ENCODE data around the gene GPX4. TPM values are rescaled to one million over a fixed set of nuclear protein-coding genes. Genes with fewer than 3 reads are reported as not detected.
"Not testable (repeated sequence)": the region's sequence is repeated elsewhere in the genome, so short reads cannot be mapped to it uniquely, and the experiment has no call there.

The GPX4 gene
- total and polyA plus RNA-seq, 2 donors: 194 to 546 TPM

GRCh38 chr19:1123885-1124677 is 20.3 kb downstream of the GPX4 start:
- Histone ChIP-seq H3K36me3 (ENCODE audit: control insufficient read depth in 2 of 2, insufficient read depth in 2 of 2, low read length in 1 of 2) (peaks cover 66 to 83% of the 10 kb centered on the region in 2 donors), H3K27ac (ENCODE audit: low read depth in 1 of 2, low read length in 1 of 2) (no peak overlapping the region), H3K4me3 (ENCODE audit: low read length in 2 of 2) (no peak overlapping the region), H3K27me3 (ENCODE audit: control insufficient read depth in 2 of 2, insufficient read depth in 1 of 2, low read length in 1 of 2) (no peaks in the 10 kb centered on the region), H3K9me3 (ENCODE audit: control insufficient read depth in 2 of 2, insufficient read depth in 1 of 2, low read length in 1 of 2) (peaks cover 0 to 4% of the 10 kb centered on the region in 2 donors), H3K4me1 (ENCODE audit: control insufficient read depth in 2 of 2, insufficient read depth in 2 of 2, low read length in 2 of 2) (no peaks in the 10 kb centered on the region)
- DNase-seq (ENCODE audit: low read depth in 6 of 9, low spot score in 9 of 9): no peak
- over 99% methylated on average over 23 of the region's 23 CpGs for whole genome bisulfite sequencing

DNA sequence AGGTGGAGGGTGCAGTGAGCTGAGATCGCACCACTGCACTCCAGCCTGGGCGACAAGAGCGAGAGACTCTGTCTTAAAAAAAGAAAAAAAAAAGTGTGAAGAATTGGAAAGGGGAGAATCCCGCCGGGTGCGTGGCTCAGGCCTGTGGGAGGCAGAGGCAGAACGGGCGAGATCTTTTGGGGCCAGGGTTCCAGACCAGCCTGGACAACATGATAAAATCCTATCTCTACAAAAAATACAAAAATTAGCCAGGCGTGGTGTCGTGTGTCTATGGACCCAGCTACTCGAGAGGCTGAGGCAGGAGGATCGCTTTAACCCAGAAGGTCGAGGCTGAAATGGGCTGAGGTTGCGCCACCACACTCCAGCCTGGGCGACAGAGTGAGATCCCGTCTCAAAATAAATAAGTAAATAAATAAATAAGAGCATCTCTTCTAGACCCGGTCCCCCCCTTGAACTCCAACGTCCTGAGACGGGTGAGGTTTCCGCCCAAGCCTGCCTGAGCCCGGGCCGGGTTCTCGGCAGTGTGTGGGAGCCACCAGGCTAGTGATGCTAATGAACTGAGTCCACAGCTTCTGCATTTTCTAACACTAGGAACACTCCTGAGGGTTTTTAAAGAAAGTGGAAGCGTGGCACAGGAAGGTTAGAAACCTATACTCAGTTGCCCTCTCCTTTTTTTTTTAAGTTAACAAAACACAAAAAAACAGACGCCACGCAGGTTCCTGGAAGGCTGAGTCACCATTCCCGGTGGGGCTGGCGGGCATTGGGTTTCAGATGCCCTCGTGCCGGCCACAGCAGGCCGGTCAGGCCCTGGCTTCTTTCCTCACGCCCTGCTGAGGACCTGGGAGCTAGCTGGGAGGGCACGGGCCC is 22.0 kb downstream of the GPX4 start:
- Histone ChIP-seq H3K4me3 (ENCODE audit: low read length in 2 of 2) (no peak overlapping the region), H3K36me3 (ENCODE audit: control insufficient read depth in 2 of 2, insufficient read depth in 2 of 2, low read length in 1 of 2) (peaks cover 52 to 75% of the 10 kb centered on the region in 2 donors), H3K27ac (ENCODE audit: low read depth in 1 of 2, low read length in 1 of 2) (no peak overlapping the region), H3K27me3 (ENCODE audit: control insufficient read depth in 2 of 2, insufficient read depth in 1 of 2, low read length in 1 of 2) (peaks cover 0 to 6% of the 10 kb centered on the region in 2 donors), H3K4me1 (ENCODE audit: control insufficient read depth in 2 of 2, insufficient read depth in 2 of 2, low read length in 2 of 2) (peaks cover 0 to 5% of the 10 kb centered on the region in 2 donors), H3K9me3 (ENCODE audit: control insufficient read depth in 2 of 2, insufficient read depth in 1 of 2, low read length in 1 of 2) (peaks cover 0 to 4% of the 10 kb centered on the region in 2 donors)
- no peak for DNase-seq (ENCODE audit: low read depth in 6 of 9, low spot score in 9 of 9)
- WGBS: 97% methylated on average over 33 of the region's 33 CpGs

GRCh38 chr19:1126984-1127760 is 23.4 kb downstream of the GPX4 start:
- no peak for DNase-seq (ENCODE audit: low read depth in 6 of 9, low spot score in 9 of 9)
- Histone ChIP-seq H3K27me3 (ENCODE audit: control insufficient read depth in 2 of 2, insufficient read depth in 1 of 2, low read length in 1 of 2) (peaks cover 4 to 19% of the 10 kb centered on the region in 2 donors), H3K36me3 (ENCODE audit: control insufficient read depth in 2 of 2, insufficient read depth in 2 of 2, low read length in 1 of 2) (peaks cover 40 to 62% of the 10 kb centered on the region in 2 donors), H3K9me3 (ENCODE audit: control insufficient read depth in 2 of 2, insufficient read depth in 1 of 2, low read length in 1 of 2) (peaks cover 0 to 11% of the 10 kb centered on the region in 2 donors), H3K4me3 (ENCODE audit: low read length in 2 of 2) (no peak overlapping the region), H3K4me1 (ENCODE audit: control insufficient read depth in 2 of 2, insufficient read depth in 2 of 2, low read length in 2 of 2) (peaks cover 3 to 18% of the 10 kb centered on the region in 2 donors), H3K27ac (ENCODE audit: low read depth in 1 of 2, low read length in 1 of 2) (no peak overlapping the region)
- 98% methylated on average over 33 of the region's 33 CpGs for WGBS

DNA sequence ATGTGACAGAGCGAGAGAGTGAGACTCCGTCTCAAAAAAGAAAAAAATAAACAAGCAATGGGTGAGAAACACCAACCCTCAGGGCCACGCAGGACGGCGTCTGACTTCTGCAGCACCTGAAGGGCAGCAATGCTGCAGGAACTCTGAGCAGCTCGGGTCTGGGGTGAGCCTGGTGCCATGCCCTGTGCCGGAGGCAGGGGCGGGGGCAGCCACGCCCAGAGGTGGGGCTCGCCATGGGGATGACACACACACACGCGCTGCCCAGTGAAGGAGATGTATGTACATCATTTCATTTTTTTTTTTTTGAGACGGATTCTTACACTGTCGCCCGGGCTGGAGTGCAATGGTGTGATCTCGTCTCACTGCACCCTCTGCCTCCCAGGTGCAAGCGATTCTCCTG is 24.3 kb downstream of the GPX4 start:
- Histone ChIP-seq H3K36me3 (ENCODE audit: control insufficient read depth in 2 of 2, insufficient read depth in 2 of 2, low read length in 1 of 2) (peaks cover 33 to 52% of the 10 kb centered on the region in 2 donors), H3K4me1 (ENCODE audit: control insufficient read depth in 2 of 2, insufficient read depth in 2 of 2, low read length in 2 of 2) (peaks cover 9 to 27% of the 10 kb centered on the region in 2 donors), H3K9me3 (ENCODE audit: control insufficient read depth in 2 of 2, insufficient read depth in 1 of 2, low read length in 1 of 2) (peaks cover 0 to 14% of the 10 kb centered on the region in 2 donors), H3K4me3 (ENCODE audit: low read length in 2 of 2) (no peak overlapping the region), H3K27ac (ENCODE audit: low read depth in 1 of 2, low read length in 1 of 2) (no peak overlapping the region), H3K27me3 (ENCODE audit: control insufficient read depth in 2 of 2, insufficient read depth in 1 of 2, low read length in 1 of 2) (peaks cover 6 to 28% of the 10 kb centered on the region in 2 donors)
- 98% methylated on average over 17 of the region's 17 CpGs for WGBS
- no peak for DNase-seq (ENCODE audit: low read depth in 6 of 9, low spot score in 9 of 9)

DNA sequence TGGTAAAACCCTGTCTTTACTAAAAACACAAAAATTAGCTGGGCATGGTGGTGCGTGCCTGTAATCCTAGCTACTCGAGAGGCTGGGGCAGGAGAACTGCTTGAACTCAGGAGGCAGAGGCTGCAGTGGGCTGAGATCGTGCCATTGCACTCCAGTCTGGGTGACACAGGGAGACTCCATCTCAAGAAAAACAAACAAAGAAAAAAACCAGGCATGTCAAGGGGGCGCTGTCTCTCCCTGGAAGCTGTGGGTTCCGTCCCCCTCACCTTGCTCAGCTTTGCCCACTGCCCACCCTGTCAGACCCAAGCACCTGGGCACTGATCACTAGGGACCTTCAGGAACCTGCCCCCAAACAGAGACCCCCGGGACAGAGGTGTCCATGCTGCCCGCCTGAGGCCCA is 25.3 kb downstream of the GPX4 start:
- DNase-seq (ENCODE audit: low read depth in 6 of 9, low spot score in 9 of 9); H3K27ac ChIP-seq (ENCODE audit: low read depth in 1 of 2, low read length in 1 of 2); H3K4me3 ChIP-seq (ENCODE audit: low read length in 2 of 2): not testable (repeated sequence)
- Histone ChIP-seq H3K9me3 (ENCODE audit: control insufficient read depth in 2 of 2, insufficient read depth in 1 of 2, low read length in 1 of 2) (peaks cover 0 to 18% of the 10 kb centered on the region in 2 donors), H3K27me3 (ENCODE audit: control insufficient read depth in 2 of 2, insufficient read depth in 1 of 2, low read length in 1 of 2) (peaks cover 10 to 38% of the 10 kb centered on the region in 2 donors), H3K36me3 (ENCODE audit: control insufficient read depth in 2 of 2, insufficient read depth in 2 of 2, low read length in 1 of 2) (peaks cover 24 to 48% of the 10 kb centered on the region in 2 donors), H3K4me1 (ENCODE audit: control insufficient read depth in 2 of 2, insufficient read depth in 2 of 2, low read length in 2 of 2) (peaks cover 14 to 35% of the 10 kb centered on the region in 2 donors)
- 98% methylated on average over 7 of the region's 7 CpGs for WGBS

GRCh38 chr19:1129535-1129934 is 25.7 kb downstream of the GPX4 start:
- no peak overlapping the region for H3K4me3 ChIP-seq (ENCODE audit: low read length in 2 of 2)

DNA sequence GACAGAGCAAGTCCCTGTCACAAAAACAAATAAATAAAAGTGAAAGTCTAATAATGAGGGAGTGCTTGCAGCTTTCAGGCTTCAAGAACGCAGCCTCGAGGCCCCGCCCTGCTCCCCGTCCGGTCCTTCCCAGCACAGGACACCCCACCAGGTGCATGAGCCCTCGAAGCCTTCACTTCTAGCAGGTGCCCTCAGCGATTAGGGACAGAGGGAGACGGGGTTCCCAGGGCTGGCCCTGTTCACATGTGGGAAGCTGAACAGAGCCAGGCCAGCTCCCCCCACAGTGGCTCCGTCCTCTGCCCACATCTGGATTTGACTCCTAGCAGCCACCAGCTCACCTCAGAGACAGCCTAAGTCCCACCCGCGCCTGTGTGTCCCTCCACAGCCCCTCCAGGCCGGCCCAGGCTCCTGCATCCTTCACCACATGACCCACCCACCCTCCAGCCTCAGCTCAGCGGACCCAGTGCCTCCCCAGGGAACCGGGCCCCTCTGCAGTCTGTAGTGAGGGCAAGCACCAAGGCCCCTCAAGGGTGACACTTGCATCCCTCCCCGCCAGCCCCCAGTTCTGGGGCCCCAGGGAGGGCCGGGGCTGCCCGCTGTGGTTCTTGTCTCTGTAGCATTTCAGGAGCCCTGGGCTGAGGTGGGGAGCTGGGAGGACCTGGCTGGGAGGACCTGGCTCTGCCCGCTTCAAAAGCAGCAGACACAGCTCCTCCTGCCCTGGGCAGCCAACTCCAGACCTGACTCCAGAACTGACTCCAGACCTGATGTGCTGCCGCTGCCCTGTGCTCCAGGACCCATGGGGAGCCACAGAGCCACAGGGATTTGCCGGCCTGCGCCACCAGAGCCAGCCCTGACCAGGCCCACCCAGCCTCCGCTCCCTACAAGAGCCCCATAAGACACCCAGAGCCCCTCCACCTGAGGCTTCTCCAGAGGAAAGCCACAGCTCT is 27.2 kb downstream of the GPX4 start:
- Histone ChIP-seq H3K36me3 (ENCODE audit: control insufficient read depth in 2 of 2, insufficient read depth in 2 of 2, low read length in 1 of 2) (peaks cover 16 to 35% of the 10 kb centered on the region in 2 donors), H3K9me3 (ENCODE audit: control insufficient read depth in 2 of 2, insufficient read depth in 1 of 2, low read length in 1 of 2) (peaks cover 0 to 18% of the 10 kb centered on the region in 2 donors), H3K27me3 (ENCODE audit: control insufficient read depth in 2 of 2, insufficient read depth in 1 of 2, low read length in 1 of 2) (peaks cover 10 to 40% of the 10 kb centered on the region in 2 donors), H3K4me3 (ENCODE audit: low read length in 2 of 2) (peak overlapping the region; percentile 44 to 62), H3K27ac (ENCODE audit: low read depth in 1 of 2, low read length in 1 of 2) (peak overlapping the region; percentile 59 to 87), H3K4me1 (ENCODE audit: control insufficient read depth in 2 of 2, insufficient read depth in 2 of 2, low read length in 2 of 2) (peaks cover 14 to 39% of the 10 kb centered on the region in 2 donors)
- WGBS: 65% methylated on average over 22 of the region's 22 CpGs
- DNase-seq (ENCODE audit: low read depth in 6 of 9, low spot score in 9 of 9): no peak

More at GRCh38 chr19:1129535-1129934, 25.7 kb downstream of the GPX4 start:
- peaks cover 10 to 40% of the 10 kb centered on the region in 2 donors for H3K27me3 ChIP-seq (ENCODE audit: control insufficient read depth in 2 of 2, insufficient read depth in 1 of 2, low read length in 1 of 2)
- no peak overlapping the region for H3K27ac ChIP-seq (ENCODE audit: low read depth in 1 of 2, low read length in 1 of 2)
- 97% methylated on average over 18 of the region's 18 CpGs for WGBS
- peaks cover 0 to 18% of the 10 kb centered on the region in 2 donors for H3K9me3 ChIP-seq (ENCODE audit: control insufficient read depth in 2 of 2, insufficient read depth in 1 of 2, low read length in 1 of 2)
- peaks cover 21 to 46% of the 10 kb centered on the region in 2 donors for H3K36me3 ChIP-seq (ENCODE audit: control insufficient read depth in 2 of 2, insufficient read depth in 2 of 2, low read length in 1 of 2)
- DNase-seq (ENCODE audit: low read depth in 6 of 9, low spot score in 9 of 9): no peak
- H3K4me1 ChIP-seq (ENCODE audit: control insufficient read depth in 2 of 2, insufficient read depth in 2 of 2, low read length in 2 of 2): peaks cover 14 to 35% of the 10 kb centered on the region in 2 donors
